ENCODE measurements around the gene OR51G1. TPM values are rescaled to one million over a fixed set of nuclear protein-coding genes. Genes with fewer than 3 reads are reported as not detected.

The OR51G1 gene
- total RNA-seq, 1 experiment from 2014 or later, result not detected

DNA sequence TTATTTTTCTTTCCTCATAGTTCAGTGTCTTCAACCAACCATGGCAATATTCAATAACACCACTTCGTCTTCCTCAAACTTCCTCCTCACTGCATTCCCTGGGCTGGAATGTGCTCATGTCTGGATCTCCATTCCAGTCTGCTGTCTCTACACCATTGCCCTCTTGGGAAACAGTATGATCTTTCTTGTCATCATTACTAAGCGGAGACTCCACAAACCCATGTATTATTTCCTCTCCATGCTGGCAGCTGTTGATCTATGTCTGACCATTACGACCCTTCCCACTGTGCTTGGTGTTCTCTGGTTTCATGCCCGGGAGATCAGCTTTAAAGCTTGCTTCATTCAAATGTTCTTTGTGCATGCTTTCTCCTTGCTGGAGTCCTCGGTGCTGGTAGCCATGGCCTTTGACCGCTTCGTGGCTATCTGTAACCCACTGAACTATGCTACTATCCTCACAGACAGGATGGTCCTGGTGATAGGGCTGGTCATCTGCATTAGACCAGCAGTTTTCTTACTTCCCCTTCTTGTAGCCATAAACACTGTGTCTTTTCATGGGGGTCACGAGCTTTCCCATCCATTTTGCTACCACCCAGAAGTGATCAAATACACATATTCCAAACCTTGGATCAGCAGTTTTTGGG lies 42.2 kb downstream of the OR51G1 start, which contains the start of gene OR51T1:
Gene OR51T1, plus strand, starts transcription at position 41 of the 641 bp plus-strand sequence. Its CDS starts 0 bp downstream, at position 41.
- in situ Hi-C loops (cut with HindIII; ENCODE audit: low pct_unique_long_range_greater_than_20kb, low sequenced_read_pairs), result no loop called here
- peak; percentile 16 for DNase-seq (ENCODE audit: low read depth)

DNA sequence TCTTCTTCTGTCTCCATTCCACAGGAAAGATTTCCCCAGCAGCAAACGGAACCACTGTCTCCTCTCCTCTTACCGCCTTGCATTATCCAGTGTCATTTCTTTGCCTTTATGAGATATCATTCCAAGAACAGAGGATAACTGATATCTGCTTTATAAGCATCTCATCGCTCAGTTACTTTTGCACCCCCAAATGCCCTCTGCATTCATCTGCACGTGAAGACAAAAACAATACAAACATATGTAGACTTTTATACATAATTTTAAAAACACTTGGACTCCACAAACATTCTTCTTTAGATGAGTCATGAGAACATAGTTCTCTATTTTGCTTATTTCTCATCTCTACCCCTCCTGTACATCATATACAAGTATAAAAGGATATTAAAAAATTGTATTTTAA lies 43.0 kb downstream of the OR51G1 start:
- no peak for DNase-seq (ENCODE audit: low read depth)
- in situ Hi-C loops (cut with HindIII; ENCODE audit: low pct_unique_long_range_greater_than_20kb, low sequenced_read_pairs), result no loop called here

Other genes with a start within 250 kb of the OR51G1 start
- gene OR51E2, start 226.5 kb downstream of the OR51G1 start, total RNA-seq (2014; rRNA removed; shearing (Covaris generic); ENCODE audit: low replicate concordance), result 0.17 TPM in 1 of 2 replicates, not detected in the other
- not detected in 2 replicates for gene MMP26, start 219.6 kb downstream of the OR51G1 start, total RNA-seq (2014; rRNA removed; shearing (Covaris generic); ENCODE audit: low replicate concordance)
- not detected in 2 replicates for gene OR51F1, start 154.4 kb downstream of the OR51G1 start, total RNA-seq (2014; rRNA removed; shearing (Covaris generic); ENCODE audit: low replicate concordance)
- not detected in 2 replicates for gene OR52R1, start 120.0 kb downstream of the OR51G1 start, total RNA-seq (2014; rRNA removed; shearing (Covaris generic); ENCODE audit: low replicate concordance)
- not detected in 2 replicates for gene OR51F2, start 103.0 kb downstream of the OR51G1 start, total RNA-seq (2014; rRNA removed; shearing (Covaris generic); ENCODE audit: low replicate concordance)
- gene OR51S1, start 75.1 kb downstream of the OR51G1 start, total RNA-seq (2014; rRNA removed; shearing (Covaris generic); ENCODE audit: low replicate concordance), result not detected in 2 replicates
- gene OR51T1, start 42.4 kb downstream of the OR51G1 start, total RNA-seq (2014; rRNA removed; shearing (Covaris generic); ENCODE audit: low replicate concordance), result not detected in 2 replicates
- not detected in 2 replicates for gene OR51A7, start 20.6 kb downstream of the OR51G1 start, total RNA-seq (2014; rRNA removed; shearing (Covaris generic); ENCODE audit: low replicate concordance)
- gene OR51G2, start 5.0 kb downstream of the OR51G1 start, total RNA-seq (2014; rRNA removed; shearing (Covaris generic); ENCODE audit: low replicate concordance), result not detected in 2 replicates
- gene OR51A4, start 23.3 kb upstream of the OR51G1 start, total RNA-seq (2014; rRNA removed; shearing (Covaris generic); ENCODE audit: low replicate concordance), result not detected in 2 replicates
- not detected in 2 replicates for gene OR51A2, start 31.4 kb upstream of the OR51G1 start, total RNA-seq (2014; rRNA removed; shearing (Covaris generic); ENCODE audit: low replicate concordance)
- gene OR51L1, start 70.5 kb upstream of the OR51G1 start, total RNA-seq (2014; rRNA removed; shearing (Covaris generic); ENCODE audit: low replicate concordance), result not detected in 2 replicates
- not detected in 2 replicates for gene OR52J3, start 122.2 kb upstream of the OR51G1 start, total RNA-seq (2014; rRNA removed; shearing (Covaris generic); ENCODE audit: low replicate concordance)
- gene OR52E2, start 135.3 kb upstream of the OR51G1 start, total RNA-seq (2014; rRNA removed; shearing (Covaris generic); ENCODE audit: low replicate concordance), result not detected in 2 replicates
- not detected in 2 replicates for gene OR52E1, start 145.2 kb upstream of the OR51G1 start, total RNA-seq (2014; rRNA removed; shearing (Covaris generic); ENCODE audit: low replicate concordance)
- gene OR52A5, start 214.0 kb upstream of the OR51G1 start, total RNA-seq (2014; rRNA removed; shearing (Covaris generic); ENCODE audit: low replicate concordance), result not detected in 2 replicates
- gene OR52A1, start 230.4 kb upstream of the OR51G1 start, total RNA-seq (2014; rRNA removed; shearing (Covaris generic); ENCODE audit: low replicate concordance), result not detected in 2 replicates

Data from Caki2 (cell line).